Measurements from ENCODE around the gene NHLH2. TPM values are rescaled to one million over a fixed set of nuclear protein-coding genes. Genes with fewer than 3 reads are reported as not detected.

NHLH2 gene
- total and polyA plus RNA-seq, 4 experiments from 2014 or later: not detected

DNA sequence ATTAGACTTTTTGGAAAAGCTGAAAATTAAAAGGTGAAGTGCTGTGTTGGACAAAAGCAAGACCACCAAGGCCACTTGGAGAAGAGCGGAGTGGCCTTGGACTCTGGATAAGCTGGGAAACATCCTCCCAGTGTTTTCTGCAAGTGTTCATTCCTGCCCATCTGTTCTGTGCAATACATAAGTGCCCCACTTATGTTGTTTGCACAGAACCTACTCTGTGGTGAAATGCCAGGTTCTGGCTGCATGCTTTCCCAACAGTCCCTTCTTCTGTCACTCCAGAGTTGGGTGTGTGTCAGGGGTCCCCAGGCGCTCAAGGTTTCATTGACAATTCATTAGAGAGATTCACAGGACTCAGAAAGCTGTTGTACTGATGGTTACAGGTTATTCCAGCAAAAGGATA, 30.3 kb downstream of the NHLH2 start:
- ChIA-PET CTCF (ENCODE audit: partially characterized antibody) (interaction anchor here (1.0 to 2.6 kb wide), 2 partner anchors 171 to 210 kb away, joined by 3 to 12 read pairs; no protein-coding TSS in a partner anchor), POLR2A (ENCODE audit: partially characterized antibody) (no interaction called here)
- intact Hi-C loops (cut with micrococcal nuclease): no loop called here
- no peaks in the 10 kb centered on the region for H3K36me3 ChIP-seq (ENCODE audit: insufficient read depth, low read length)
- no peak overlapping the region for H3K4me3 Mint-ChIP-seq
- H3K27me3 ChIP-seq (ENCODE audit: insufficient read depth, low read length): no peaks in the 10 kb centered on the region
- H3K27me3 Mint-ChIP-seq: peaks cover 12 to 16% of the 10 kb centered on the region in 2 donors
- H3K27ac ChIP-seq (ENCODE audit: low read depth, low read length): no peak overlapping the region
- H3K9me3 ChIP-seq (ENCODE audit: control insufficient read depth in 1 of 2, low read length in 2 of 2): no peaks in the 10 kb centered on the region
- no peak for DNase-seq
- no peak overlapping the region for H3K27ac Mint-ChIP-seq
- H3K4me3 ChIP-seq (ENCODE audit: low read length in 2 of 2): no peak overlapping the region
- no peaks in the 10 kb centered on the region for H3K4me1 ChIP-seq (ENCODE audit: insufficient read depth, low read length)
- H3K9me3 Mint-ChIP-seq: peaks cover 0 to 3% (median 0%) of the 10 kb centered on the region in 8 donors
- H3K4me1 Mint-ChIP-seq: no peaks in the 10 kb centered on the region
- no peaks in the 10 kb centered on the region for H3K36me3 Mint-ChIP-seq

DNA sequence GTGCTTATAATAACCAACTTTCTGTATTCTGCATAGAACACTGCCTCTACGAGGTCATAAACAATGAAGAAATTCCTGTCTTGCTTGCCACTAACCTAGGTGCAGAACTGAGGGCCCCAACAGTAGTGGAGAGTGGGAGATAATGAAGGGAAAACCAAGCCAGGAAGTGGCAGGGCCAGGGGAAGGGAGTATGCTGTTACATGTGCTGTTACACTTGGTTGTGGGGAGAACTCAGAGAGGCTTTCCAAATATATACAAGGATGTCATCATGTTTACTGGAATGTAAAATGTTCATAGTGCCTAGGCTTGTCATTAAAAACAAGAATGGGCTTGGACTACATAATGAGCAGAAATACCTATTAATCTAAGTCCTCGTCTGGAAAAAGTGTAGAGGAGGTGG, 31.1 kb downstream of the NHLH2 start:
- Histone ChIP-seq H3K4me3 (ENCODE audit: low read length in 2 of 2) (no peak overlapping the region), H3K27me3 (ENCODE audit: insufficient read depth, low read length) (no peaks in the 10 kb centered on the region), H3K4me1 (ENCODE audit: insufficient read depth, low read length) (no peaks in the 10 kb centered on the region), H3K36me3 (ENCODE audit: insufficient read depth, low read length) (no peaks in the 10 kb centered on the region), H3K9me3 (ENCODE audit: control insufficient read depth in 1 of 2, low read length in 2 of 2) (no peaks in the 10 kb centered on the region), H3K27ac (ENCODE audit: low read depth, low read length) (no peak overlapping the region)
- Mint-ChIP-seq H3K27ac (no peak overlapping the region), H3K4me3 (no peak overlapping the region), H3K4me1 (no peaks in the 10 kb centered on the region), H3K36me3 (no peaks in the 10 kb centered on the region), H3K9me3 (peaks cover 0 to 3% (median 0%) of the 10 kb centered on the region in 8 donors), H3K27me3 (peaks cover 15 to 18% of the 10 kb centered on the region in 2 donors)
- DNase-seq: no peak
- intact Hi-C loops (cut with micrococcal nuclease): no loop called here
- ChIA-PET CTCF (ENCODE audit: partially characterized antibody) (interaction anchor here (0.9 to 1.4 kb wide), 4 partner anchors 8 to 211 kb away, joined by 3 to 4 read pairs (median 3); no protein-coding TSS in a partner anchor), POLR2A (ENCODE audit: partially characterized antibody) (no interaction called here)

DNA sequence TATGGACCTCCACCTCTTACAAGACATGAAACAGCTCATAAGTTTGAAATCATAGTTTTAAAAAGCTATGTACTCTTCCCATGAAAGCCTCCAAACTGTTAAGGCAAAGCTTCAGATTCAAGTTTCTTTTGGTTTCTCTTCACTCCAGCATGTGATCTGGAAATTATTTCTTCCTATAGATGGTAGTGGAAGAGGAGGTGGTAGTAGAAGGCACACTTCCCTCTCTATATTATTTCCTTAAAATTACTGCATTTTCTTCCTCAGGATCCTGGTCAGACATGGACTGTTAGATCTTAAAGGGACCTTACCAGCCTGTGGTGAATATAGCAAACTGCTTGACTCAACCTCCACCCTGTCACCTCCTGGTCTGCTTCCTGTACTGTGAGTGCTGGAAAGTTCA, 31.9 kb downstream of the NHLH2 start:
- Histone ChIP-seq H3K4me1 (ENCODE audit: insufficient read depth, low read length) (no peaks in the 10 kb centered on the region), H3K27ac (ENCODE audit: low read depth, low read length) (no peak overlapping the region), H3K27me3 (ENCODE audit: insufficient read depth, low read length) (no peaks in the 10 kb centered on the region), H3K9me3 (ENCODE audit: control insufficient read depth in 1 of 2, low read length in 2 of 2) (no peaks in the 10 kb centered on the region), H3K36me3 (ENCODE audit: insufficient read depth, low read length) (no peaks in the 10 kb centered on the region), H3K4me3 (ENCODE audit: low read length in 2 of 2) (no peak overlapping the region)
- Mint-ChIP-seq H3K36me3 (no peaks in the 10 kb centered on the region), H3K4me3 (no peak overlapping the region), H3K27me3 (peaks cover 15 to 17% of the 10 kb centered on the region in 2 donors), H3K27ac (peak overlapping the region in 1 of 7 donors; percentile 72), H3K9me3 (peaks cover 0 to 3% (median 0%) of the 10 kb centered on the region in 8 donors), H3K4me1 (no peaks in the 10 kb centered on the region)
- intact Hi-C loops (cut with micrococcal nuclease): no loop called here
- POLR2A ChIA-PET (ENCODE audit: partially characterized antibody): no interaction called here
- DNase-seq: no peak
- CTCF ChIA-PET (ENCODE audit: partially characterized antibody): interaction anchor here (0.9 to 1.4 kb wide), 4 partner anchors 9 to 172 kb away, joined by 3 to 4 read pairs (median 4); no protein-coding TSS in a partner anchor

DNA sequence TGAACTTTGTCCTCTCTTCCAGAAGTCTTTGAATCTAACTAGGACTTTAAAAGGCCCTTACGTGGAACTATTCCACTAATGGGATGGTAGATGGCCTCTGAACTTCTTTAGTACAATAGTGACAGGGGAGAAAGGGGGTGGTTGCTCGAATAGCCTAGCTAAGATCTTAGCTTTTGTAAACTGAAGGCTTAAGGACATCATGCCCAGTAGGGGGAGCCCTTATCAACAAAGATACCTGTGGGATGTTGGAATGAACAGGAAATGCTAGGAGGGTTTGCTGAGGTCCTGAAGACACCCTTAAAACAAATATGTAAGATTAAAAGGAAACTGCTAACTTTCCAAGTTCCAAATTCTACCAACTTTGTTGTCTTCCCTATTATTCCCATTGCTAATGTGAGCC, 33.2 kb downstream of the NHLH2 start:
- no peaks in the 10 kb centered on the region for H3K9me3 ChIP-seq (ENCODE audit: control insufficient read depth in 1 of 2, low read length in 2 of 2)
- no peaks in the 10 kb centered on the region for H3K36me3 Mint-ChIP-seq
- peaks cover 11 to 12% of the 10 kb centered on the region in 2 donors for H3K27me3 Mint-ChIP-seq
- no peak overlapping the region for H3K4me3 ChIP-seq (ENCODE audit: low read length in 2 of 2)
- H3K4me1 Mint-ChIP-seq: peaks cover 0 to 2% (median 0%) of the 10 kb centered on the region in 4 donors
- H3K27ac ChIP-seq (ENCODE audit: low read depth, low read length): no peak overlapping the region
- no peaks in the 10 kb centered on the region for H3K27me3 ChIP-seq (ENCODE audit: insufficient read depth, low read length)
- intact Hi-C loops (cut with micrococcal nuclease): loop anchor here (1.0 kb wide), 1 partner anchor 213 kb away; no protein-coding TSS in a partner anchor
- peak; percentile 19 to 51 (median 31) for DNase-seq
- H3K27ac Mint-ChIP-seq: no peak overlapping the region
- H3K9me3 Mint-ChIP-seq: peaks cover 0 to 3% (median 0%) of the 10 kb centered on the region in 8 donors
- CTCF ChIA-PET (ENCODE audit: partially characterized antibody): interaction anchor here (0.6 to 5.1 kb wide), 7 partner anchors 10 to 215 kb away, joined by 3 to 29 read pairs (median 4); no protein-coding TSS in a partner anchor
- H3K4me1 ChIP-seq (ENCODE audit: insufficient read depth, low read length): no peaks in the 10 kb centered on the region
- POLR2A ChIA-PET (ENCODE audit: partially characterized antibody): no interaction called here
- no peaks in the 10 kb centered on the region for H3K36me3 ChIP-seq (ENCODE audit: insufficient read depth, low read length)
- H3K4me3 Mint-ChIP-seq: no peak overlapping the region

DNA sequence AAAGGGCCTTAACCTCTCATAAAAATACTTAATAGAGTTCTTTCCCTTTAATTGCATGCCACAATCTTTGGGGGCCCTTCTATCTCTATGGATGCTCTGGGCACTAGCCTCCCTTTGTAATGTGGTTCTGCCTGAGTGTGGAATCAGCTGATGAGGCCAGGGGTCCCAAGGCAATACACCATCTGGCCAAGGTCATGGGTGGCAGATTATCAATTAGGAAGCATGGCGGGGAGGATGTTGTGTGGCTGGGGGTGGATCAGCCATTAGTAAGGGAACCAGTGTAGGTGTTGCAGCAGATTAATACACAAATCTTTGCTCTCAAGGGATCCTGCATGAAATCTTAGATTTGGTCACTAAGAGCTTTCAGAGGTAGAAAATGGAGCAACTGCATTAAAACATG, 35.3 kb downstream of the NHLH2 start:
- H3K27ac ChIP-seq (ENCODE audit: low read depth, low read length): no peak overlapping the region
- no peaks in the 10 kb centered on the region for H3K36me3 ChIP-seq (ENCODE audit: insufficient read depth, low read length)
- ChIA-PET POLR2A (ENCODE audit: partially characterized antibody) (no interaction called here), CTCF (ENCODE audit: partially characterized antibody) (interaction anchor here (0.5 to 5.1 kb wide), 3 partner anchors 9 to 181 kb away, joined by 3 to 29 read pairs (median 3); no protein-coding TSS in a partner anchor)
- no peak for DNase-seq
- no peak overlapping the region for H3K4me3 ChIP-seq (ENCODE audit: low read length in 2 of 2)
- H3K36me3 Mint-ChIP-seq: no peaks in the 10 kb centered on the region
- peaks cover 0 to 2% (median 0%) of the 10 kb centered on the region in 4 donors for H3K4me1 Mint-ChIP-seq
- peaks cover 11 to 12% of the 10 kb centered on the region in 2 donors for H3K27me3 Mint-ChIP-seq
- H3K4me1 ChIP-seq (ENCODE audit: insufficient read depth, low read length): no peaks in the 10 kb centered on the region
- peaks cover 0 to 3% (median 0%) of the 10 kb centered on the region in 8 donors for H3K9me3 Mint-ChIP-seq
- H3K27me3 ChIP-seq (ENCODE audit: insufficient read depth, low read length): no peaks in the 10 kb centered on the region
- H3K4me3 Mint-ChIP-seq: no peak overlapping the region
- intact Hi-C loops (cut with micrococcal nuclease): no loop called here
- H3K9me3 ChIP-seq (ENCODE audit: control insufficient read depth in 1 of 2, low read length in 2 of 2): no peaks in the 10 kb centered on the region
- no peak overlapping the region for H3K27ac Mint-ChIP-seq

DNA sequence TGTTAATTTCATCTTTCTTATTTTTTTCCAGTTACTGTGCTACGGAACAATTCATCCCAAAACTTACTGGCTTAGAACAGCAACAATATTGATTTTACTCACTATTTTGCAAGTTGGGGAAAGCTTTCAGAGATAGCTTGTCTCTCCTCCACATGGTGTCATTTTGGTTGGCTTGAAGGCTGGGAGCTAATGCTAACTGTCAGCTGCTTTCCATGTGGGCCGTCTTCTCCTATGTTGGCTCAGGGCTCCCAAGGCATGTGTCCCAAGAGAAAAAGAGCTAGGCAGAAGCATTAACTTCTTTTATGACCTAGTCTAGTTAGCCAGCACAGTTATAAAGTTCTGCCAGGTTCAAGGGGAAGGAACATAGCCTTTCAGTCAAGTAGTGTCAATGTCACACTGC, 38.5 kb downstream of the NHLH2 start:
- Histone ChIP-seq H3K27ac (ENCODE audit: low read depth, low read length) (no peak overlapping the region), H3K27me3 (ENCODE audit: insufficient read depth, low read length) (no peaks in the 10 kb centered on the region), H3K4me1 (ENCODE audit: insufficient read depth, low read length) (no peaks in the 10 kb centered on the region), H3K9me3 (ENCODE audit: control insufficient read depth in 1 of 2, low read length in 2 of 2) (no peaks in the 10 kb centered on the region), H3K36me3 (ENCODE audit: insufficient read depth, low read length) (no peaks in the 10 kb centered on the region), H3K4me3 (ENCODE audit: low read length in 2 of 2) (no peak overlapping the region)
- H3K27me3 Mint-ChIP-seq: peaks cover 8 to 9% of the 10 kb centered on the region in 2 donors
- H3K9me3 Mint-ChIP-seq: peaks cover 0 to 3% (median 0%) of the 10 kb centered on the region in 8 donors
- H3K36me3 Mint-ChIP-seq: no peaks in the 10 kb centered on the region
- H3K4me1 Mint-ChIP-seq: peaks cover 0 to 2% (median 0%) of the 10 kb centered on the region in 4 donors
- intact Hi-C loops (cut with micrococcal nuclease): no loop called here
- ChIA-PET POLR2A (ENCODE audit: partially characterized antibody) (no interaction called here), CTCF (ENCODE audit: partially characterized antibody) (interaction anchor here (1.6 kb wide), 1 partner anchor 218 kb away, joined by 4 read pairs; no protein-coding TSS in a partner anchor)
- H3K27ac Mint-ChIP-seq: no peak overlapping the region
- no peak for DNase-seq
- H3K4me3 Mint-ChIP-seq: no peak overlapping the region

DNA sequence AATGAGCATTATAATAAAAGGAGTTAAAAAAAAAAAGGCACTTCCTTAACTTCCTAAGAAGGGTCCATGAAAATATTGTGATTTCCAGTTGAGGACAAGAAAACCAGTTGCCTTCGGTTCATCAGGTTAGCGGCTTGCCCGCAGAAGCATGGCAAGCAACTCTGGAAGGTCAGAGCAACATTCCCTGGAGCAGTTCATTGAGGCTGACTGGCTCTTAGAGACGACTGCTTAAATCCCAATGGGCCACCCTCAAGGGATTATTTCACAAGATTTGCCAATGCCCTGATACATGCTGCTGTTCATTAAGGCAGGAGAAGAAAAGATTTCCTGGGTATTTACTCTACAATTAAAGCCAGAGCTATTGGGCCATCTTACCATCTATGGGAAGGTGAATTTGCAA, 43.4 kb downstream of the NHLH2 start:
- H3K27me3 ChIP-seq (ENCODE audit: insufficient read depth, low read length): peaks cover 3% of the 10 kb centered on the region
- H3K36me3 ChIP-seq (ENCODE audit: insufficient read depth, low read length): no peaks in the 10 kb centered on the region
- Mint-ChIP-seq H3K27me3 (peaks cover 14 to 32% of the 10 kb centered on the region in 2 donors), H3K4me3 (no peak overlapping the region), H3K36me3 (no peaks in the 10 kb centered on the region), H3K27ac (no peak overlapping the region), H3K9me3 (no peaks in the 10 kb centered on the region), H3K4me1 (no peaks in the 10 kb centered on the region)
- no peak overlapping the region for H3K4me3 ChIP-seq (ENCODE audit: low read length in 2 of 2)
- intact Hi-C loops (cut with micrococcal nuclease): no loop called here
- CTCF ChIA-PET (ENCODE audit: partially characterized antibody): interaction anchor here (1.0 kb wide), 1 partner anchor 9 kb away, joined by 3 read pairs; no protein-coding TSS in a partner anchor
- no peak overlapping the region for H3K27ac ChIP-seq (ENCODE audit: low read depth, low read length)
- DNase-seq: no peak
- POLR2A ChIA-PET (ENCODE audit: partially characterized antibody): no interaction called here
- no peaks in the 10 kb centered on the region for H3K9me3 ChIP-seq (ENCODE audit: control insufficient read depth in 1 of 2, low read length in 2 of 2)
- no peaks in the 10 kb centered on the region for H3K4me1 ChIP-seq (ENCODE audit: insufficient read depth, low read length)
